Stimulated activated naive CD8-positive, alpha-beta T cell treated with anti-CD3 and anti-CD28 coated beads, Interleukin-15, Interleukin-2, amounts not matched to agents 100 ng/mL and 50 ng/mL, for 24 hours (primary cell): ENCODE measurements around the gene HS3ST5.

ENCODE experiments used
- H3K27ac Mint-ChIP-seq: one replicate; pipeline ENCODE4 v1.8.0; 2021; ENCODE audit warnings: mild to moderate bottlenecking, mixed read lengths
- H3K27me3 Mint-ChIP-seq: one replicate; pipeline ENCODE4 v1.8.0; 2021; ENCODE audit warnings: mixed read lengths
- H3K36me3 Mint-ChIP-seq: one replicate; pipeline ENCODE4 v1.8.0; 2021; ENCODE audit warnings: low read depth, mixed read lengths
- H3K4me1 Mint-ChIP-seq: one replicate; pipeline ENCODE4 v1.8.0; 2021; ENCODE audit warnings: low read depth, mixed read lengths
- H3K4me3 Mint-ChIP-seq: one replicate; pipeline ENCODE4 v1.8.0; 2021; ENCODE audit warnings: mild to moderate bottlenecking, mixed read lengths
- H3K9me3 Mint-ChIP-seq: one replicate; pipeline ENCODE4 v1.8.0; 2021; ENCODE audit warnings: mixed read lengths

Gene HS3ST5

GRCh38 chr6:114216789-114217467, 125.9 kb downstream of the HS3ST5 start:
- Mint-ChIP-seq H3K27me3 (no peaks in the 10 kb centered on the region), H3K36me3 (no peaks in the 10 kb centered on the region), H3K9me3 (no peaks in the 10 kb centered on the region), H3K4me3 (no peak overlapping the region), H3K27ac (no peak overlapping the region), H3K4me1 (no peaks in the 10 kb centered on the region)

DNA sequence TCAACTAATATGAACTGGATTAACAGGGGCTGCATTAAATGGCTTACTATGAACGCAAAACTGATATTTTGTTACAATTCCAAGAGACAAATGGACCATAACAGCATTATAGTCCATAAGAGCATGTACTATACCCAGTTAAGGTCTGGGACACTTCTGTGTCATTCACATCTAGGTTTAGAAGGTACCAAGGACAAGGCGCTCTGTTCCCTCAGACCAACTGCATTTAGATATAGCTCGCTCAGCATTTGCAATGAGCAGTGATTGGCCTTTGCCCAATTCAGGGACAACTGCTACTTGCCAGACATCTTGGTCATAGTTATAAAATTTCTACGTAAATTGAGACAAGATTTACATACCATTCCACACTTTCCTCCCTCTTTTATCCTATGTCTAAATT, 132.4 kb downstream of the HS3ST5 start:
- H3K36me3 Mint-ChIP-seq = no peaks in the 10 kb centered on the region
- H3K27me3 Mint-ChIP-seq = no peaks in the 10 kb centered on the region
- no peak overlapping the region for H3K4me3 Mint-ChIP-seq
- H3K27ac Mint-ChIP-seq = no peak overlapping the region
- no peaks in the 10 kb centered on the region for H3K4me1 Mint-ChIP-seq
- H3K9me3 Mint-ChIP-seq = no peaks in the 10 kb centered on the region

DNA sequence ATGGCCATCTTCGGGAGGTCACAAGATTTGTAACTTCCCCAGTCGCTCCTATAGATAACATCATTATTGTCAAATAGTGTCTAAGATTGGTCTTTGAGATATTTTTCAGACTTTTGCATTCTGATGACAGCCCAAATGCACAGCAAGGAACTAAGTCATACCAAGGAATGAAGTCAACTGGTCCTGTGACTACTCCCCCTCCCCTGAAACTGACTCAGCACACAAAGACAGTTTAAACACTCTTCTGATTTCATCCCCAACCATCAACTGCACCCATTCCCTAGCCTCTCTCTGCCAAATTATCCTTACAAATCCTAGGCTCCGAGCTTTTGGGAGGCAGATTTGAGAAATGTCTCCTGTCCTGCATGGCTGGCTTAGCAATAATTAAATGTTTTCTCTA, 139.4 kb downstream of the HS3ST5 start:
- H3K27me3 Mint-ChIP-seq = no peaks in the 10 kb centered on the region
- H3K36me3 Mint-ChIP-seq = no peaks in the 10 kb centered on the region
- no peak overlapping the region for H3K4me3 Mint-ChIP-seq
- H3K27ac Mint-ChIP-seq = no peak overlapping the region
- H3K4me1 Mint-ChIP-seq = no peaks in the 10 kb centered on the region
- H3K9me3 Mint-ChIP-seq = no peaks in the 10 kb centered on the region

DNA sequence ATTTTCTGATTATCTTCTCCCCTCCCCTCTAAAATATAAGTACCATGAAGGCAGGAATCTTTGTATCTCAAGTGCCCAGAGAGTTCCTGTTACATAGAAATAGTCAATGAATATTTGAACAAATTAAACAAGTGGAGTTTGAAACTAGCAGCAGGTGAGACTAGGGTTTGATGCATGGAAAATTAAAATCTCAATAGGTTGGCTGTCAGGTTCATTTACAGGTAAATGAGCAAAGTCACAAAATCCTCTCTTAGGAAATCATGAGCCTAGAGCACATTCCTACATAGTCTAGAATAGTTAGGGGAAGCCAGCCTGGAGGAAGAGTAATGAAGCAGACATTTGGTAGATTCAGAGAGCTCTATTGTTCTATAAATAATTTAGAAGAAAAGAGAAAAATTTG, 140.4 kb downstream of the HS3ST5 start:
- no peaks in the 10 kb centered on the region for H3K27me3 Mint-ChIP-seq
- H3K27ac Mint-ChIP-seq = no peak overlapping the region
- no peak overlapping the region for H3K4me3 Mint-ChIP-seq
- no peaks in the 10 kb centered on the region for H3K9me3 Mint-ChIP-seq
- H3K4me1 Mint-ChIP-seq = no peaks in the 10 kb centered on the region
- H3K36me3 Mint-ChIP-seq = no peaks in the 10 kb centered on the region

DNA sequence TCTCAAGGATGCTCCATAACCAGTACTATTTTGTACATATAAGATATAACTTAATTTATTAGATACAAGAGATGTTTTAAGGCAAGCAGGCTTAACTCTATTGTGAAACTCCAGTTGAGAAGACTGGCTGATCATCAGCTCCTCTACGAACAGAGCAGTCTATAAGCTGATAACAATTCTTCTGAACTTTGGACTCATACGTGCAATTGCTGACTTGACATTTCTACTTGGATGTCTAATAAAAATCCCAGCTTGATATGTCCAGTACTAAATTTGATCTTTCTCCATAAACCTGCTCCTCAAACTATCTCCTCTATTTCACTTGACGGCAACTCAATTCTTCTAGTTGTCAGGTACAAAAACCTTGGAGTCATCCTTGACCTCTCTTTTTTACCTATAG, 141.9 kb downstream of the HS3ST5 start:
- Mint-ChIP-seq H3K4me1 (no peaks in the 10 kb centered on the region), H3K4me3 (no peak overlapping the region), H3K9me3 (no peaks in the 10 kb centered on the region), H3K36me3 (no peaks in the 10 kb centered on the region), H3K27ac (no peak overlapping the region), H3K27me3 (no peaks in the 10 kb centered on the region)

- H3K4me1 Mint-ChIP-seq = no peaks in the 10 kb centered on the region
- no peak overlapping the region for H3K27ac Mint-ChIP-seq
- H3K36me3 Mint-ChIP-seq = no peaks in the 10 kb centered on the region
Observed at GRCh38 chr6:114195631-114196403, 147.0 kb downstream of the HS3ST5 start.

GRCh38 chr6:114195027-114195365, 147.8 kb downstream of the HS3ST5 start:
- Mint-ChIP-seq H3K27ac (no peak overlapping the region), H3K9me3 (no peaks in the 10 kb centered on the region), H3K36me3 (no peaks in the 10 kb centered on the region), H3K4me3 (no peak overlapping the region), H3K27me3 (peaks cover 4% of the 10 kb centered on the region), H3K4me1 (no peaks in the 10 kb centered on the region)

More at GRCh38 chr6:114195631-114196403, 147.0 kb downstream of the HS3ST5 start:
- Mint-ChIP-seq H3K9me3 (no peaks in the 10 kb centered on the region), H3K27me3 (peaks cover 4% of the 10 kb centered on the region), H3K4me3 (no peak overlapping the region)

- Mint-ChIP-seq H3K36me3 (no peaks in the 10 kb centered on the region), H3K9me3 (no peaks in the 10 kb centered on the region), H3K4me3 (no peak overlapping the region), H3K27ac (no peak overlapping the region), H3K27me3 (peaks cover 4% of the 10 kb centered on the region), H3K4me1 (no peaks in the 10 kb centered on the region)
Observed at GRCh38 chr6:114194362-114195026, 148.3 kb downstream of the HS3ST5 start.

- Mint-ChIP-seq H3K9me3 (no peaks in the 10 kb centered on the region), H3K27ac (no peak overlapping the region), H3K4me1 (no peaks in the 10 kb centered on the region), H3K27me3 (no peaks in the 10 kb centered on the region), H3K4me3 (no peak overlapping the region), H3K36me3 (no peaks in the 10 kb centered on the region)
Observed at GRCh38 chr6:114187563-114187962, 155.3 kb downstream of the HS3ST5 start.

GRCh38 chr6:114181664-114182063, 161.2 kb downstream of the HS3ST5 start:
- no peaks in the 10 kb centered on the region for H3K36me3 Mint-ChIP-seq
- no peak overlapping the region for H3K27ac Mint-ChIP-seq
- no peaks in the 10 kb centered on the region for H3K27me3 Mint-ChIP-seq
- no peaks in the 10 kb centered on the region for H3K9me3 Mint-ChIP-seq
- H3K4me1 Mint-ChIP-seq = no peaks in the 10 kb centered on the region
- H3K4me3 Mint-ChIP-seq = no peak overlapping the region

DNA sequence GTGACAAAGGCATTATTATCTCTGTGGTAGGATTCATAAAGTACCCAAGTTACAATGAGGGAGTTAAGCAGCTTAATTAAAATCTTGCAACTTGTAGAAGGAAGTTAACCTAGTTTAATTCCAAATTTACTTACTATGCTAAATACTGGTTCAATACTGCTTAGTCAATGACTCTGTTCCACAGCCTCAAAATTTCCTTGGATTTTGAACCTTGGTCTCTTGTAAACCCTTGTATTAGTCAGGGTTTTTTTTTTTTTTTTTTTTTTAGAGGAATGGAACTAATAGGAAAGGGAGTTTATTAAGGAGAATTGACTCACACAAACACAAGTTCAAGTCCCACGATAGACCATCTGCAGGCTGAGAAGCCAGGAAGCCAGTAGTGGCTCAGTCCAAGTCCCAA, 163.4 kb downstream of the HS3ST5 start:
- no peaks in the 10 kb centered on the region for H3K36me3 Mint-ChIP-seq
- H3K27ac Mint-ChIP-seq = no peak overlapping the region
- H3K9me3 Mint-ChIP-seq = no peaks in the 10 kb centered on the region
- H3K27me3 Mint-ChIP-seq = no peaks in the 10 kb centered on the region
- no peaks in the 10 kb centered on the region for H3K4me1 Mint-ChIP-seq
- no peak overlapping the region for H3K4me3 Mint-ChIP-seq

DNA sequence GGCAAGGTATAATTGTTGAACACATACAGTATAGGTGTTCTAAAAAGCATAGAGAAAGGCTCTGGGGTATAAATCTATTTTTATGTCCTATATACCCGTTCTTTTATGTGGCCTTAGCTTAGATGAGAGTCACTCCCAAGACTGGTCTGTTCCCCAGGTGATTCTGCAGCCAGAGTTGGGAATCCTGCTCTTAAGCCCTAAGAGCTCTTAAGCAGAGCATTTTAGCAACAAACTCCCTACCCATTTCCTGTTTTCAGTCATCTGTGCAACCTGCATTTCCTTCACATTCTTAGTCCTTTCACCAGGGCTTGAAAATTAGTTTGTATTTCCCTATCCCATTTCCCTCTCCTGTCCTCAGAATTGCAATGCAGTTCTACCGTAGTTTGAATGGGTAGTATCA, 166.1 kb downstream of the HS3ST5 start:
- no peak overlapping the region for H3K27ac Mint-ChIP-seq
- no peaks in the 10 kb centered on the region for H3K4me1 Mint-ChIP-seq
- H3K27me3 Mint-ChIP-seq = peaks cover 4% of the 10 kb centered on the region
- H3K9me3 Mint-ChIP-seq = peaks cover 4% of the 10 kb centered on the region
- no peaks in the 10 kb centered on the region for H3K36me3 Mint-ChIP-seq
- no peak overlapping the region for H3K4me3 Mint-ChIP-seq

GRCh38 chr6:114172576-114173260, 170.1 kb downstream of the HS3ST5 start:
- Mint-ChIP-seq H3K27ac (no peak overlapping the region), H3K27me3 (peaks cover 4% of the 10 kb centered on the region), H3K4me3 (no peak overlapping the region), H3K36me3 (no peaks in the 10 kb centered on the region), H3K9me3 (peaks cover 4% of the 10 kb centered on the region), H3K4me1 (no peaks in the 10 kb centered on the region)

- H3K4me1 Mint-ChIP-seq = no peaks in the 10 kb centered on the region
- no peak overlapping the region for H3K27ac Mint-ChIP-seq
- no peaks in the 10 kb centered on the region for H3K36me3 Mint-ChIP-seq
- peaks cover 4% of the 10 kb centered on the region for H3K9me3 Mint-ChIP-seq
- no peak overlapping the region for H3K4me3 Mint-ChIP-seq
- peaks cover 4% of the 10 kb centered on the region for H3K27me3 Mint-ChIP-seq
Observed at GRCh38 chr6:114171473-114171872, 171.3 kb downstream of the HS3ST5 start.

DNA sequence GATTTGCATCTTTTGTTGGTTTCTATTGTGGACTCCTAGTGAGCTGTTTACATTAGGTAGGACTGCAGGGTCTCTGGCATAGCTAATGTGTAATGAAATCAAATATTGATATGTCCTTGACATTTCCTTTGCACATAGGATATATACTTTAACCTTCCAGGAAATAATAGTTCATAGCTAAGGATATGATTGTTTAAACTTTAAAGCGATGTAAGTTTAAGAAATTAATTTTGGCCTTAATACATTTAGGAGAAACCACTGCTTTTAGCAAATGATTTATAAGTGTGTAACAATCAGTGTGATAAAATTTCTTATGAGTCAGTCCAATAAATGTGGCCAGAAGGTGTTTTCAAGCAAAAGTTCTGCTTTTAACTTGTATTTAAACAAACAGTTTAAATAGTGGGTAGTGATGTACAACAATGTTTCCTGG, 171.8 kb downstream of the HS3ST5 start:
- H3K4me1 Mint-ChIP-seq = no peaks in the 10 kb centered on the region
- H3K27ac Mint-ChIP-seq = no peak overlapping the region
- peaks cover 4% of the 10 kb centered on the region for H3K27me3 Mint-ChIP-seq
- peaks cover 4% of the 10 kb centered on the region for H3K9me3 Mint-ChIP-seq
- H3K4me3 Mint-ChIP-seq = no peak overlapping the region
- H3K36me3 Mint-ChIP-seq = no peaks in the 10 kb centered on the region
